ENCODE measurements around the gene MACROD2. TPM values are rescaled to one million over a fixed set of nuclear protein-coding genes. Genes with fewer than 3 reads are reported as not detected.

The MACROD2 gene
- total RNA-seq, 1 experiment from 2014 or later = not detected

GRCh38 chr20:14632906-14633305 lies 637.6 kb downstream of the MACROD2 start:
- H3K36me3 ChIP-seq = no peaks in the 10 kb centered on the region
- no peaks in the 10 kb centered on the region; the same call in 1 of the 2 replicates for H3K9me3 ChIP-seq (replicated peaks)
- H3K4me1 ChIP-seq (replicated peaks) = no peaks in the 10 kb centered on the region
- no peaks in the 10 kb centered on the region for H3K27me3 ChIP-seq (replicated peaks)
- H3K4me3 ChIP-seq = no peak overlapping the region
- no peak for DNase-seq (ENCODE audit: low read depth in 1 of 2, low spot score in 2 of 2)
- no peak overlapping the region for H3K27ac ChIP-seq

- Histone ChIP-seq H3K9me3 (replicated peaks) (no peaks in the 10 kb centered on the region; the same call in 1 of the 2 replicates), H3K36me3 (no peaks in the 10 kb centered on the region), H3K4me3 (no peak overlapping the region), H3K4me1 (replicated peaks) (no peaks in the 10 kb centered on the region), H3K27ac (no peak overlapping the region), H3K27me3 (replicated peaks) (no peaks in the 10 kb centered on the region)
- no peak for DNase-seq (ENCODE audit: low read depth in 1 of 2, low spot score in 2 of 2)
Measured at GRCh38 chr20:14633507-14633906, 638.2 kb downstream of the MACROD2 start.

DNA sequence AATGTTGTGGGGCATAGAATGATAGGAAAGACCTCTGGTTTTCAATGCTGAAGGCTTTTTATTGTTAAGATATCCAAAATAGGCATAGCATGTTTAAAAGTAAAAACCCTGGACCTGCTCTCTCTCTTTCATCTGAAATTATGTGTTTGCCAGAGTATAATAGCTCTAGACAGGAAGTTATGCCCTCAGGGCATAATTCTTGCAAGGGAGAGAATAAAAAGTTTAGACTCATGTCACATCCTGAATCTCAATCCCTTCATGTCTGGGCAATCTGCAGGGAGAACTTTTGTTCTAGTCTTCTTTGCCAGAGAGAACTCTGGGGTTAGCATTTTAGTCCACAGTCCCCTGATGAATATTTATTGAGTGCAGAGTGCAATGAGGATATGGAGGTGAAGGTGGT lies 639.3 kb downstream of the MACROD2 start:
- Histone ChIP-seq H3K27me3 (replicated peaks) (no peaks in the 10 kb centered on the region), H3K36me3 (no peaks in the 10 kb centered on the region), H3K4me3 (no peak overlapping the region), H3K4me1 (replicated peaks) (no peaks in the 10 kb centered on the region), H3K9me3 (replicated peaks) (peaks cover 2% of the 10 kb centered on the region; the same call in 1 of the 2 replicates), H3K27ac (no peak overlapping the region)
- no peak for DNase-seq (ENCODE audit: low read depth in 1 of 2, low spot score in 2 of 2)

DNA sequence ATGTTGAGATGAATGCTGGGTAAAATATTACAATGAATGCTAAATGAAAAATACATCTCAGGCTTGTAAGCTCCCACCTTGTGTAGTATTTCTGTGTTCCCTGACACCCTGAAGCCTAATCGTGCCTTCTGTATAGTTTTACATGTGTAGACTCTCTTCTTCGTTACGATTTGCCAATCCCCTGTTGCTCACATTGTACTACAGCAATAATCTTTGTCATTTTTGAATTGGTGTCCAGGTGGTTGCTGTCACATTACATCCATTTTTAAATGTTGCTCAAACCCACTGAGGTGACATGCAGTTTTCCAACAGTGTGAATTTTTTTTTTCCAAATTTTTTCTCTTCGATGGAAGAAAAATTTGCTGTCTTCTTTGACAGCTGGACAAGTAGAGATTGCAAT lies 642.1 kb downstream of the MACROD2 start:
- Histone ChIP-seq H3K4me3 (no peak overlapping the region), H3K9me3 (replicated peaks) (peaks cover 2% of the 10 kb centered on the region; the same call in 1 of the 2 replicates), H3K27me3 (replicated peaks) (no peaks in the 10 kb centered on the region), H3K4me1 (replicated peaks) (no peaks in the 10 kb centered on the region), H3K36me3 (no peaks in the 10 kb centered on the region), H3K27ac (no peak overlapping the region)
- no peak for DNase-seq (ENCODE audit: low read depth in 1 of 2, low spot score in 2 of 2)

- no peaks in the 10 kb centered on the region for H3K27me3 ChIP-seq (replicated peaks)
- no peak for DNase-seq (ENCODE audit: low read depth in 1 of 2, low spot score in 2 of 2)
- H3K36me3 ChIP-seq = no peaks in the 10 kb centered on the region
- no peaks in the 10 kb centered on the region for H3K4me1 ChIP-seq (replicated peaks)
- no peak overlapping the region for H3K27ac ChIP-seq
- peaks cover 2% of the 10 kb centered on the region; the same call in 1 of the 2 replicates for H3K9me3 ChIP-seq (replicated peaks)
- no peak overlapping the region for H3K4me3 ChIP-seq
Measured at GRCh38 chr20:14643146-14643545, 647.8 kb downstream of the MACROD2 start.

GRCh38 chr20:14643556-14643955 lies 648.2 kb downstream of the MACROD2 start:
- no peak overlapping the region for H3K4me3 ChIP-seq
- no peak for DNase-seq (ENCODE audit: low read depth in 1 of 2, low spot score in 2 of 2)
- H3K4me1 ChIP-seq (replicated peaks) = no peaks in the 10 kb centered on the region
- H3K36me3 ChIP-seq = no peaks in the 10 kb centered on the region
- H3K27ac ChIP-seq = no peak overlapping the region
- H3K27me3 ChIP-seq (replicated peaks) = no peaks in the 10 kb centered on the region
- H3K9me3 ChIP-seq (replicated peaks) = peaks cover 2% of the 10 kb centered on the region; the same call in 1 of the 2 replicates

DNA sequence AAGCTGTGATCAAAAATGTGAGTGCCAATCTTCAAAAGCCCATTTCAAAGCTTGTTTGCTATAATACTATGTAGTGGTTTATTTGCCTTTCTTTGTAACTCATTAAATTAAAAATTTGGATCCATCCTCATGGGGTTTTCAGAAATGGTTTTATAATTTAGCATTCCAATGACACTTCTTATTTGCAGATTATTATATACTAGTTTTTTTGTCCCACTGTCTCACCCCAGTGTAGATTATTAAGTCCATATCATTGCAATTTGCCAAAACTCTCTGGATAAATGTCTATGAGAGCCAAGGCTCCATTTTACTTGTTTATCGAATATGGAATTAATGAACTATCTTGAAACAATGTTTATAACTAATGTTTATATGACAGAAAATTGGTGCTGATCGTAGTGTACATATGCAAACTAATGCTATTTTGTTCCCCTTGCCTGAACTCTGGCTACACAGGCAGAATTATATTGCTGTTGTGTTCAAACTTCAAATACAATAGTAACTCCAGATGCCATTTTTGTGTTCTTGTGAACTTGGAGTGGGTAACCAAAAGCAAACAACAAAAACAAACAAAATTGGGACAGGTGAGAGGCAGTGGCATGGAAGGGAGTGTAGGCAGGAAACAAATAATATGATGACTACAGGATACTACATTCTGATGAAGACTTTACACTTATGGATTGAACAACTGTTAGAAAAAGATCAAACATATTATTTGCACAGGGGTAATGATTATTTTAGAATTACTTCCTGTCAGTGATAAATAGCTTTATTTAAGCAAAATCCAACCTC lies 649.2 kb downstream of the MACROD2 start:
- H3K4me3 ChIP-seq = no peak overlapping the region
- DNase-seq (ENCODE audit: low read depth in 1 of 2, low spot score in 2 of 2) = no peak
- no peak overlapping the region for H3K27ac ChIP-seq
- H3K4me1 ChIP-seq (replicated peaks) = no peaks in the 10 kb centered on the region
- H3K9me3 ChIP-seq (replicated peaks) = no peaks in the 10 kb centered on the region; the same call in 1 of the 2 replicates
- H3K36me3 ChIP-seq = no peaks in the 10 kb centered on the region
- H3K27me3 ChIP-seq (replicated peaks) = no peaks in the 10 kb centered on the region

- no peak overlapping the region for H3K4me3 ChIP-seq
- H3K36me3 ChIP-seq = no peaks in the 10 kb centered on the region
- no peaks in the 10 kb centered on the region for H3K4me1 ChIP-seq (replicated peaks)
- DNase-seq (ENCODE audit: low read depth in 1 of 2, low spot score in 2 of 2) = no peak
- H3K9me3 ChIP-seq (replicated peaks) = no peaks in the 10 kb centered on the region; the same call in 1 of the 2 replicates
- no peak overlapping the region for H3K27ac ChIP-seq
- no peaks in the 10 kb centered on the region for H3K27me3 ChIP-seq (replicated peaks)
Measured at GRCh38 chr20:14647016-14647415, 651.7 kb downstream of the MACROD2 start.

DNA sequence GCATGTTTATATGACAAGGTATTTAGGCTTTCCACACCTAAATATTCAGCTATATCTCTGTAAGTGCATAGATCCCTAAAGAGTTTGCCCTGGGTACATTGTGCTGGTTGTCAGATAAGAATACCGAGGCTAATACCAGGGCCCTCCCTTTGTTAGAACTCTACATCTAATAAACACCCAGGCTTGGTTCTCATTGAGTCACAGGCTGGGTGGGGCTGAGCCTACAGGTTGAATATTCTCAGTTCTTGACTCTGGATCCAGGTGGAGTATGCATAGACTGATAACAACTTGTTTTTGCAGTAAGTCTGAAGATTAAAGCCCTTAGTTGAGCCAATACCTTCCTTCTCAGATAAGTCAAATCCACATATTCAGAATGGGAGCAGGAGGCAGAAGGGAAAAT lies 654.3 kb downstream of the MACROD2 start:
- Histone ChIP-seq H3K9me3 (replicated peaks) (no peaks in the 10 kb centered on the region; the same call in 1 of the 2 replicates), H3K27ac (no peak overlapping the region), H3K36me3 (no peaks in the 10 kb centered on the region), H3K4me1 (replicated peaks) (no peaks in the 10 kb centered on the region), H3K27me3 (replicated peaks) (no peaks in the 10 kb centered on the region), H3K4me3 (no peak overlapping the region)
- no peak for DNase-seq (ENCODE audit: low read depth in 1 of 2, low spot score in 2 of 2)

DNA sequence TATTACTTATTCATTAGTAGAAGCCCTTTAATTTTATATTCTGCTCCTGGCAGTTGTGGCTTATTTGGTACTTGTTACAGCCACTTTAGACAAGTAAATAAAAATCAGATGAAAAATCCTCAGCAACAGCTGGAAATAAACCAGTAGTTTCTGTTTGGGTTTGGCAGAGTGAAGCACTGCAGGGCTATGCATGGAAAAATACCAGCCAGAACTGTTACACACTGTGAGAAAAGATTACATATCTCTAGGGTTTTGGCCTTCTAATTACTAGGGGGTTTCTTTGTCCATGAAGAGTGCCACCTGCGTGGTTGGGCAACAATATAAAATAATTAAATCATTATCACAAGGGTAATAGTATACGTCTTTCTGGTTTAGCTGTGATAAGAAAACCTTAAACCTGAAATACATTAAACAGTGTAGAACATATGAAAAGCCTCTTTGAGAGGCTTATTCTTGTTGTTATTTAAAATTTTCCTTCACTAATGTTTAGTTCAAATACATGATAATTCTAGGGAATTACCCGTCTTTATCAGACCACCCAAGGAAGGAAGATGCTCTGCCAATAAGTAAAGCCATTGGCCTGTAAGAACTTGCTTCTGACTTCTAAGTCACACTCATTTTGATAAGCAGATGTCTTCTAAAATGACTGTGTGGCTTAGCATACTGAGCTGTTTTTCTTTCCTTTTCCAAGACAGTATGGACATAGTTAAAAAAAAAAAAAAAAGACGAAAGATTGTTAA lies 662.1 kb downstream of the MACROD2 start:
- no peak overlapping the region for H3K27ac ChIP-seq
- no peaks in the 10 kb centered on the region for H3K4me1 ChIP-seq (replicated peaks)
- no peaks in the 10 kb centered on the region for H3K9me3 ChIP-seq (replicated peaks)
- H3K36me3 ChIP-seq = no peaks in the 10 kb centered on the region
- DNase-seq (ENCODE audit: low read depth in 1 of 2, low spot score in 2 of 2) = no peak
- H3K4me3 ChIP-seq = no peak overlapping the region
- H3K27me3 ChIP-seq (replicated peaks) = no peaks in the 10 kb centered on the region

- Histone ChIP-seq H3K27ac (no peak overlapping the region), H3K4me3 (no peak overlapping the region), H3K36me3 (no peaks in the 10 kb centered on the region), H3K4me1 (replicated peaks) (no peaks in the 10 kb centered on the region), H3K27me3 (replicated peaks) (no peaks in the 10 kb centered on the region), H3K9me3 (replicated peaks) (no peaks in the 10 kb centered on the region)
- no peak for DNase-seq (ENCODE audit: low read depth in 1 of 2, low spot score in 2 of 2)
Measured at GRCh38 chr20:14664101-14664500, 668.8 kb downstream of the MACROD2 start.

DNA sequence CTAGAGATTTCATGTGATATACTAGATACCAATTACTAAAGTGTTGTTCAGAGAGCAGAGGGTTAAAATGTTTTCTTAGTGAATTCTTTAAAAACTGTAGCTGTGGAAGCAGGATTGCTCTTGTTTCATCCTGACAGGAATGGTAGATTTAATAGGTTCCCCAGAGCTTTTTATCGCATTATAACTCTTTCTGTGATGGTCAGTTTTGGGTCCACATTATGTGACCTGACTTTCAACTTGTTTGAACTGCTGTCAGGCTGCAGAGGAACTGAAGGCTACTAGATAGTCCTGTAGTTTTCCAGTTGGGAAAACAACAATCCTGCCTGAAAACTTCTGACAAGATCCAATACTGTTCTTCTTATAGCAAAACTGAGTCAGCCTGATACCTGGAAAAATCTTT lies 671.4 kb downstream of the MACROD2 start:
- no peaks in the 10 kb centered on the region for H3K4me1 ChIP-seq (replicated peaks)
- H3K4me3 ChIP-seq = no peak overlapping the region
- H3K27me3 ChIP-seq (replicated peaks) = no peaks in the 10 kb centered on the region
- no peak for DNase-seq (ENCODE audit: low read depth in 1 of 2, low spot score in 2 of 2)
- H3K9me3 ChIP-seq (replicated peaks) = no peaks in the 10 kb centered on the region
- H3K36me3 ChIP-seq = no peaks in the 10 kb centered on the region
- H3K27ac ChIP-seq = no peak overlapping the region

DNA sequence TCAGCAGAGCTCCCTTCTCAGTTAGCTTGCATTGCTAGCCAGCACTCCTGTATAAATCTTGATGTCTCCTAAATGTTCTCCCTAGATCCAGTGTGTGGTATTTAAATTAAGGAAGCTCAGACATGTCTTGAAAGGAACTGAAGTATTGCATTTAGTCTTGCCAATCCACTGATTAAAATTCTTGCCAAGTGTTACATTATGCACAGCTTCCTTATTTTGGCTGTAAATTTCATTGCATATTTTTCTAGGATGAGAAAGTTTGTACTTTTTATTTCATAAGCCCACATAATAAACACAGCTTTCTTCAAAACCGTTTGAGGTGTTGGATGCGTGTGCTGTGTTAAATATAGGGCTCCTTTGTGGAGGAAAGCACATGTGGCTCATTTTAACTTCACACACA lies 671.9 kb downstream of the MACROD2 start:
- Histone ChIP-seq H3K9me3 (replicated peaks) (0 out of 2 replicates have a peak, but pooled peaks cover 5% of the 10 kb centered on the region), H3K4me1 (replicated peaks) (no peaks in the 10 kb centered on the region), H3K27me3 (replicated peaks) (no peaks in the 10 kb centered on the region), H3K4me3 (no peak overlapping the region), H3K27ac (no peak overlapping the region), H3K36me3 (no peaks in the 10 kb centered on the region)
- DNase-seq (ENCODE audit: low read depth in 1 of 2, low spot score in 2 of 2) = no peak

GRCh38 chr20:14672066-14672465 lies 676.8 kb downstream of the MACROD2 start:
- H3K9me3 ChIP-seq (replicated peaks) = 0 out of 2 replicates have a peak, but pooled peaks cover 8% of the 10 kb centered on the region
- H3K4me1 ChIP-seq (replicated peaks) = no peaks in the 10 kb centered on the region
- no peak overlapping the region for H3K4me3 ChIP-seq
- H3K27ac ChIP-seq = no peak overlapping the region
- no peaks in the 10 kb centered on the region for H3K27me3 ChIP-seq (replicated peaks)
- no peaks in the 10 kb centered on the region for H3K36me3 ChIP-seq
- no peak for DNase-seq (ENCODE audit: low read depth in 1 of 2, low spot score in 2 of 2)
